ENCODE measurements around the gene SLC24A4. TPM values are rescaled to one million over a fixed set of nuclear protein-coding genes. Genes with fewer than 3 reads are reported as not detected.

The SLC24A4 gene
- total and polyA plus RNA-seq, 10 donors = 0.29 to 8.9 (median 4.2) TPM

DNA sequence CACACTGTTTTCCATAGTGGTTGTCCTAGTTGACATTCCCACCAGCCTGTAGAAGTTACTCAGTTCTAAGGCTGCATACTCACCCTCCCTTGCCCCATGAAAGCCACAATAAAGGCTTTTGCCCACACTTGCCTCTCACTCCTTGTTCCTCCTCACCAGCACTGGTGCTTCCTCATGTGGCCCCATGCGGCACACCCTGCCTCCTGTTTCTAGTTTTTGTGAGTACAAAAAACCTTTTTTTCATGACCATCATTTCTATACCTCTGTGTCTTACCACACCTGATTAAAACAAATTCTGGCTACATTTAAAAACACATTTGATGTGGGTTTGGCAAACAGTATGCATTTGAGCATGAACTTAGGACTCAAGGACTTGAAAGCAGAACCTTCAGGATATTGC is 149.9 kb downstream of the SLC24A4 start:
- no peaks in the 10 kb centered on the region for H3K27me3 ChIP-seq (replicated peaks in 1 of 7)
- peaks cover 0 to 12% (median 3%) of the 10 kb centered on the region in 8 donors for H3K9me3 ChIP-seq
- peak overlapping the region in 5 of 8 donors; percentile 61 to 77 (median 66) for H3K27ac ChIP-seq
- intact Hi-C loops (cut with DNase I; ENCODE audit: low total_unique reads) = no loop called here
- TF ChIP-seq POLR2AphosphoS5 (IDR thresholded peaks at IDR 0.05) = no peak
- no peak for TF ChIP-seq CTCF (IDR thresholded peaks at IDR 0.05 in 8 of 11, conservative IDR thresholded peaks at IDR 0.05 in 3 of 11)
- TF ChIP-seq POLR2A (IDR thresholded peaks at IDR 0.05) = no peak
- no peaks in the 10 kb centered on the region for H3K36me3 ChIP-seq
- 38 to 66% (median 43%) methylated on average over 1 of the region's 1 CpG for WGBS, 5 donors
- peak; percentile 75 for DNase-seq
- H3K4me3 ChIP-seq = no peak overlapping the region
- peaks cover 0 to 47% (median 29%) of the 10 kb centered on the region in 6 donors for H3K4me1 ChIP-seq

- Histone ChIP-seq H3K36me3 (no peaks in the 10 kb centered on the region), H3K4me1 (peaks cover 0 to 47% (median 29%) of the 10 kb centered on the region in 6 donors), H3K4me3 (no peak overlapping the region), H3K27ac (peak overlapping the region in 6 of 8 donors; percentile 18 to 77 (median 64)), H3K27me3 (replicated peaks in 1 of 7) (no peaks in the 10 kb centered on the region), H3K9me3 (peaks cover 0 to 12% (median 3%) of the 10 kb centered on the region in 8 donors)
- TF ChIP-seq POLR2AphosphoS5 (IDR thresholded peaks at IDR 0.05) (peak in 1 of 3 donors; percentile 32), POLR2A (IDR thresholded peaks at IDR 0.05) (no peak)
- DNase-seq = no peak
- intact Hi-C loops (cut with DNase I; ENCODE audit: low total_unique reads) = no loop called here
- 40 to 67% (median 59%) methylated on average over 9 of the region's 9 CpGs for WGBS, 5 donors
Measured at GRCh38 chr14:92473261-92473968, 150.4 kb downstream of the SLC24A4 start.

- intact Hi-C loops (cut with DNase I; ENCODE audit: low total_unique reads) = no loop called here
- peak overlapping the region in 5 of 8 donors; percentile 0 to 77 (median 66) for H3K27ac ChIP-seq
- WGBS, 5 donors = 82 to 98% (median 83%) methylated on average over 3 of the region's 3 CpGs
Measured at GRCh38 chr14:92473969-92474535, 151.1 kb downstream of the SLC24A4 start.

DNA sequence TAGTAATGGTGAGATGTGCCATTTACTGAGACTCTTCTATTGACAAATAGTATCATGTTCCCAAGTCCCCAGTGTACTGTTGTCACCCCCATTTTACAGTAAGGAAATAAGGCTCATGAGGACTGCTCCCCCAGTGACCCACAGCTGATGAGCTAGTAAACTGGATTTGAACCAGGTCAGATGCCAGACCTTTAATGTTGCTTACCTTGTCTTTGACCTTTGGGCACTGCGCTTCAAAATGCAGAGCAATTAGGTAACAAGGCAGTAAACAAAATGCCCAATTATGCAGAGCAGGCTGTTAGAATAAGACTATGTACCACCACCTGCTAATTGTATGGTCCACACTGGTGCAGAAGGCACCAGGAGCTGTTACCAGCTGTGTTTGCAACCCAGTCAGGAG is 152.1 kb downstream of the SLC24A4 start:
- peaks cover 0 to 47% (median 29%) of the 10 kb centered on the region in 6 donors for H3K4me1 ChIP-seq
- DNase-seq = no peak
- H3K27me3 ChIP-seq (replicated peaks in 1 of 7) = no peaks in the 10 kb centered on the region
- TF ChIP-seq POLR2A (IDR thresholded peaks at IDR 0.05) = no peak
- TF ChIP-seq POLR2AphosphoS5 (IDR thresholded peaks at IDR 0.05) = no peak
- peak overlapping the region in 1 of 8 donors; percentile 8 for H3K4me3 ChIP-seq
- H3K36me3 ChIP-seq = no peaks in the 10 kb centered on the region
- 89 to 100% (median 91%) methylated on average over 1 of the region's 1 CpG for WGBS, 5 donors
- H3K9me3 ChIP-seq = peaks cover 0 to 9% (median 0%) of the 10 kb centered on the region in 8 donors
- intact Hi-C loops (cut with DNase I; ENCODE audit: low total_unique reads) = no loop called here
- peak overlapping the region in 7 of 8 donors; percentile 62 to 85 (median 79) for H3K27ac ChIP-seq

More at GRCh38 chr14:92473969-92474535, 151.1 kb downstream of the SLC24A4 start:
- Histone ChIP-seq H3K4me3 (no peak overlapping the region), H3K36me3 (no peaks in the 10 kb centered on the region), H3K9me3 (peaks cover 0 to 11% (median 4%) of the 10 kb centered on the region in 8 donors), H3K27me3 (replicated peaks in 1 of 7) (no peaks in the 10 kb centered on the region), H3K4me1 (peaks cover 0 to 47% (median 29%) of the 10 kb centered on the region in 6 donors)
- peak; percentile 66 for DNase-seq
- TF ChIP-seq POLR2AphosphoS5 (IDR thresholded peaks at IDR 0.05) = no peak
- no peak for TF ChIP-seq CTCF (IDR thresholded peaks at IDR 0.05 in 8 of 11, conservative IDR thresholded peaks at IDR 0.05 in 3 of 11)
- TF ChIP-seq POLR2A (IDR thresholded peaks at IDR 0.05) = no peak

Data from spleen (tissue), 11 donors.